A549 treated with Hydrocortisone at 1 μM for 4 hours (cell line): Measurements from ENCODE around the gene PLA2G3. TPM values are rescaled to one million over a fixed set of nuclear protein-coding genes. Genes with fewer than 3 reads are reported as not detected.

ENCODE experiments used
- total RNA-seq: library from RNA; stranded (reverse); fragments of 200-300 nt; extraction: Qiagen RNA extraction; gene quantifications from 5 replicates; pipeline ENCODE4 v1.2.3, GENCODE V29; 2022

PLA2G3 gene, protein sequence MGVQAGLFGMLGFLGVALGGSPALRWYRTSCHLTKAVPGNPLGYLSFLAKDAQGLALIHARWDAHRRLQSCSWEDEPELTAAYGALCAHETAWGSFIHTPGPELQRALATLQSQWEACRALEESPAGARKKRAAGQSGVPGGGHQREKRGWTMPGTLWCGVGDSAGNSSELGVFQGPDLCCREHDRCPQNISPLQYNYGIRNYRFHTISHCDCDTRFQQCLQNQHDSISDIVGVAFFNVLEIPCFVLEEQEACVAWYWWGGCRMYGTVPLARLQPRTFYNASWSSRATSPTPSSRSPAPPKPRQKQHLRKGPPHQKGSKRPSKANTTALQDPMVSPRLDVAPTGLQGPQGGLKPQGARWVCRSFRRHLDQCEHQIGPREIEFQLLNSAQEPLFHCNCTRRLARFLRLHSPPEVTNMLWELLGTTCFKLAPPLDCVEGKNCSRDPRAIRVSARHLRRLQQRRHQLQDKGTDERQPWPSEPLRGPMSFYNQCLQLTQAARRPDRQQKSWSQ
- not detected in 5 replicates for total RNA-seq

DNA sequence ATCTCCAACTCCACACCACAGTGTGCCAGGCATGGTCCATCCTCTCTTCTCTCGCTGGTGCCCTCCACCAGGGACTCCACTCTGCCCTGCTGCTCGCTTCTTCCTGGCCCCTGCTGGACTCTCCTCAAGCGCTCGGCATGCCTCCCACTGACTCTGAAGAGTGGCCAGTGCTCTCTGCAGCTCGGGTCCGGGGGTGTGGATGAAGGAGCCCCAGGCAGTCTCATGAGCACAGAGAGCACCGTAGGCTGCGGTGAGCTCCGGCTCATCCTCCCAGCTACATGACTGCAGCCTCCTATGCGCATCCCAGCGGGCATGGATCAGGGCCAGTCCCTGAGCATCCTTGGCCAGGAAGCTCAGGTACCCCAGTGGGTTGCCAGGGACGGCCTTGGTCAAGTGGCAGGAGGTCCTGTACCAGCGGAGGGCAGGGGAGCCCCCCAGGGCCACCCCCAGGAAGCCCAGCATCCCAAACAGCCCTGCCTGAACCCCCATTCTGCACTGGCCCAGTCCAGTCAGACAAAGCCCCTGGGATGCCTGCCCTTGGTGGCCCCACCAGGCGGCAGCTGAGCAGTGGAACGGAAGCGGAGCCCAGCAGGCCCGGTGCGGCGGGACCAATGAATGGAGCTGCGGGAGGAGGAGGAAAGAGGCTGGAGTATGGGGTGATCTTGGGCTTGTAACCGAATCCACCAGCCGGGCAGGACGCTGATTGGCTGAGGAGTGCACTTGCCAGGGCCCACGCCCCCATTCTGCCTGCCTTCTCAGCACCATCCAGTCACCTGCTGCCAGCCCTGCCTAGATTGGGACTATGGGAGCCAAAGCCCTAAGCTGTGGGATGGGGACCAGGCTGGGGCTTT, at the start of gene PLA2G3:
TSS of gene PLA2G3 (minus strand) at position 643 of the 851 bp plus-strand sequence. CDS start at position 489, 154 bp downstream.

DNA sequence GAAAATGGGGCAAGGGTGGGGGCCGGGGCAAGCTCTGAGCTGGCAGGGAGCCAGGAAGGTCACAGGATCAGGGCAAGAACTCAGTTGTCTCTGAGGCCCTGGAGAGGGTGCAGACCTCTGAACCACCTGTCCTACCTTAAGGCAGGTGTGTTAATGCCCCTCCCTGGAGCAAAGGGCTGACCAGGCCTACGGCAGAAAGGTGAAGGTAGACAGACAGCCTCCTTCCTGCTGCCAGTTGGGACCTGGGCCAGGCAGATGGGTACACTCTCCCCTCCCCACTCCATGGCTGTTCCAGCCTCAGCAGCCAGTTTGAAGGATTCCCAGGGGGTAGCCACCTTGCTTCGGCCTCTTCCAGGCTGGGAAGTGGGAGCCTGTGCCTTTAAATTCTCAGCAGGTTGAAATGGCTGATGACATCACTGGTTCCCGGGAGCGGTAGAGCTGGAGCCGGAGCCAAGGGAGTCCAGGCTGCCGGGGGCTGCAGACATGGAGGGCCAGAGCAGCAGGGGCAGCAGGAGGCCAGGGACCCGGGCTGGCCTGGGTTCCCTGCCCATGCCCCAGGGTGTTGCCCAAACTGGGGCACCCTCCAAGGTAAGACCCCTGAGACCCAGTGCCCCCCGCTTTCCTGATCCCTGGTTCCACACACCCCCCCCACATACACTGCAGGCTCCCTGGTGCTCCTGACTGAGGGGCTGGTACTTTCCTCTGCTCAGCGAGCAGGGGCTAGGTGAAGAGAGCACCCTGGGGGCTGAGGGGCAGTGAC, 17.6 kb downstream of the PLA2G3 start, which contains the start of gene INPP5J:
TSS of gene INPP5J (plus strand) at position 435 of the 760 bp plus-strand sequence. CDS start at position 484, 49 bp downstream.

DNA sequence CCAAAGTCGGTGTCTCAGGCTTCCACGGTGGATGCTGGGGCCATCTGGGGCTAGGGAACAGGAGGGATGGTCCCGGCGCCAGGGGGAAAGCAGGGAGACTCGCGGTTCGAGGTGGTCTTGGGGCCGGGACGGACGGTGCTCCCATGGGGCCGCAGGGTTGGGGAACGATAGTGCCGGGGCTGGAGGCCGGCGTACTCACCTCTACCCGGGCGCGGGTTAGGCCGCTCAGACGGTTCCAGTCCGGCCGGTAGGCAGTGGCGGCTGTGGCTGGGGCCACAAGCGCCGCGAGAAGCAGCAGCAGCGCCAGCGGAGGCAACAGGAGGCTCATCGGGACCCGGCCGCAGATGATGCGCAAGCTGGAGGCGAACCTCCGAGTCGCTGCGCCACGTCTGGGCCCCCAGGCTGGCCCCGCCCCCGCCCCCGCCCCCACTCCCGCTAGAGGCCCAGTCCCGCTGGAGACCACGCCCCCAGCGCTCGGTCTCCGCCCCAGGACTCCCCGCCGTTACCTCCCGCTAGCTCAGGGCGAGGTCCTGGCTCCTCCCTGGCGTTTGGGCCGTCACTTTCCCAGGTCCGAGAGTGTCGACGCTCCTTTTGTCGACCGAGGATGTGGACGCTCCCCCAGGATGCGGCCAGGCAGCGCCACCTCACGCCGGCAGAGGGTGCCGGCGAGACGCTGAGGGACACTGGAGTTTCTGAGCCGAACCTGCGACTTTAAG, 33.0 kb downstream of the PLA2G3 start, which contains the start of gene SELENOM:
TSS of gene SELENOM (minus strand) at position 391 of the 716 bp plus-strand sequence. CDS start at position 328, 63 bp downstream.

Other genes starting within 250 kb of the PLA2G3 start
- gene MORC2, start 171.7 kb downstream of the PLA2G3 start, total RNA-seq = 13.3 to 14.3 TPM (median 13.8 TPM) in 5 replicates
- 21.5 to 33.9 TPM (median 25.6 TPM) in 5 replicates for gene TUG1, start 171.2 kb downstream of the PLA2G3 start, total RNA-seq
- gene SMTN, start 59.2 kb downstream of the PLA2G3 start, total RNA-seq = 25.3 to 28.4 TPM (median 25.7 TPM) in 5 replicates
- 49.5 to 76.8 TPM (median 67.1 TPM) in 5 replicates for gene SELENOM, start 32.9 kb downstream of the PLA2G3 start, total RNA-seq
- gene INPP5J, start 17.5 kb downstream of the PLA2G3 start, total RNA-seq = 0.33 to 0.70 TPM (median 0.54 TPM) in 5 replicates
- gene RNF185, start 19.7 kb upstream of the PLA2G3 start, total RNA-seq = 23.4 to 26.5 TPM (median 25.2 TPM) in 5 replicates
- 6.9 to 8.5 TPM (median 7.2 TPM) in 5 replicates for gene LIMK2, start 71.8 kb upstream of the PLA2G3 start, total RNA-seq
- 0.64 to 0.84 TPM (median 0.74 TPM) in 5 replicates for gene PIK3IP1, start 152.0 kb upstream of the PLA2G3 start, total RNA-seq
- 20.1 to 22.5 TPM (median 21.6 TPM) in 5 replicates for gene PATZ1, start 205.8 kb upstream of the PLA2G3 start, total RNA-seq